NB4 (cell line): ENCODE data around the gene RPL36.

ENCODE experiments used
- MYC ChIP-seq: IDR thresholded peaks from 2 replicates; pipeline ENCODE4 v1.6.1; 2011; ENCODE audit warnings: low read depth, low read length
- POLR2A ChIP-seq: IDR thresholded peaks from 2 replicates; pipeline ENCODE4 v1.6.1; 2011; ENCODE audit warnings: mild to moderate bottlenecking; ENCODE audit not compliant: insufficient read length; ENCODE audit errors: extremely low read depth
- TF ChIP-seq, protein P1 (sequence below): IDR thresholded peaks from one replicate; pipeline ENCODE4 v1.5.1; 2012; ENCODE audit warnings: low read depth, low read length

DNA sequence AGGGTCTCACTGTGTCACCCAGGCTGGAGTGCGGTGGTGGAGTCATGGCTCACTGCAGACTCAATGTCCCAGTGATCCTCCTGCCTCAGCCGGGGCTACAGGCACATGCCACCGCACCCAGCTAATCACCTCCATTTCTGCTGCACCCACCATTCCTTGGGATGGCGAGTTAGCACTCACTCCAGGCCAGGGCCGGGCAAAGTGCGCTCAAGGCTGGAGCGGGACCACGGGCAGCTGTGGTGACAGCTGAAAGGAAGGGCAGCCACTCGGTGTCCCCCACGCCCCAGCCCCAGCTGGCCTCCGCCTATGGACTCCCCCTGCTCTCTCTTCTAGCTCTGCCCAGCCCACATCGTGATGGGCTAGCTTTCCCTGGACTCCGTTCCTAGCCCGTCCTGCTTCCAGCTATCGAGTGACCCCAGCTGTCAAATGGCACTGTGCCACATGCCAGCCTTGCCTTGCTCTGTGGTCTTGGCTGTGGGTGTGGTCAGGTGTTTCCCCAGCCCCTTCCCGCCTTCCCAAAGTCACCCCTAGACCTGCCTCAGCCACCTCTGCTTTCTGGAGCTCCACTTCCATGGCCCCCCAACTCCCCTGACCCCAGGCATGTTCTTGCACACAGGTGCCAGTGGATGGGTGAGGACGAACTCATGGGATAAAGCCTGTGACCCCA lies 13.9 kb upstream of the RPL36 start:
- TF ChIP-seq, protein P1, sequence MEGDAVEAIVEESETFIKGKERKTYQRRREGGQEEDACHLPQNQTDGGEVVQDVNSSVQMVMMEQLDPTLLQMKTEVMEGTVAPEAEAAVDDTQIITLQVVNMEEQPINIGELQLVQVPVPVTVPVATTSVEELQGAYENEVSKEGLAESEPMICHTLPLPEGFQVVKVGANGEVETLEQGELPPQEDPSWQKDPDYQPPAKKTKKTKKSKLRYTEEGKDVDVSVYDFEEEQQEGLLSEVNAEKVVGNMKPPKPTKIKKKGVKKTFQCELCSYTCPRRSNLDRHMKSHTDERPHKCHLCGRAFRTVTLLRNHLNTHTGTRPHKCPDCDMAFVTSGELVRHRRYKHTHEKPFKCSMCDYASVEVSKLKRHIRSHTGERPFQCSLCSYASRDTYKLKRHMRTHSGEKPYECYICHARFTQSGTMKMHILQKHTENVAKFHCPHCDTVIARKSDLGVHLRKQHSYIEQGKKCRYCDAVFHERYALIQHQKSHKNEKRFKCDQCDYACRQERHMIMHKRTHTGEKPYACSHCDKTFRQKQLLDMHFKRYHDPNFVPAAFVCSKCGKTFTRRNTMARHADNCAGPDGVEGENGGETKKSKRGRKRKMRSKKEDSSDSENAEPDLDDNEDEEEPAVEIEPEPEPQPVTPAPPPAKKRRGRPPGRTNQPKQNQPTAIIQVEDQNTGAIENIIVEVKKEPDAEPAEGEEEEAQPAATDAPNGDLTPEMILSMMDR, result no peak
- TF ChIP-seq MYC, result no peak
- TF ChIP-seq POLR2A, result no peak
